Sigmoid colon (tissue), 7 donors: ENCODE data around the gene SLC10A3. TPM values are rescaled to one million over a fixed set of nuclear protein-coding genes. Genes with fewer than 3 reads are reported as not detected.
A peak's percentile ranks its signal among the peaks of the same experiment; 100 is the strongest.

Experiments
- DNase-seq: peaks from one replicate; pipeline ENCODE4 v3.0.0-alpha.2; 2019
- H3K27ac ChIP-seq, 4 donors: fragments of 200-600 bp; sonication (generic); one replicate each; pipeline ENCODE4 v1.5.1; 2016 to 2019; ENCODE audit warnings: mild to moderate bottlenecking in 1 of 4
- H3K27me3 ChIP-seq, 3 donors: fragments of 200-600 bp; sonication (generic); one replicate each; pipeline ENCODE4 v1.5.1; 2019; ENCODE audit warnings: mild to moderate bottlenecking in 1 of 3
- H3K36me3 ChIP-seq, 4 donors: fragments of 200-600 bp; sonication (generic); one replicate each; pipeline ENCODE4 v1.5.1; 2016 to 2019
- H3K4me1 ChIP-seq, 4 donors: fragments of 200-600 bp; sonication (generic); one replicate each; pipeline ENCODE4 v1.5.1; 2017 to 2019
- H3K4me3 ChIP-seq, 4 donors: fragments of 200-600 bp; sonication (generic); one replicate each; pipeline ENCODE4 v1.5.1; 2017 to 2019; ENCODE audit warnings: mild to moderate bottlenecking in 2 of 4, moderate library complexity in 1 of 4
- H3K9me3 ChIP-seq, 4 donors: fragments of 200-600 bp in 3 of 4; sonication (generic) in 3 of 4; one replicate each; pipeline versions ENCODE4 v1.5.1 to v1.6.1; 2013 to 2019
- CTCF ChIP-seq, 4 experiments: fragments of 450-650 bp in 3 of 4; fragments of 200-600 bp in 1 of 4; IDR thresholded peaks; one replicate each; pipeline ENCODE4 v1.5.1; 2016 to 2019; ENCODE audit warnings: antibody characterized with exemption in 4 of 4, mild to moderate bottlenecking in 3 of 4, moderate library complexity in 2 of 4
- EP300 ChIP-seq, 4 donors: sonication (generic); formaldehyde crosslinking; IDR thresholded peaks; one replicate each; pipeline ENCODE4 v1.6.1; 2017; ENCODE audit warnings: antibody characterized with exemption in 4 of 4
- POLR2A ChIP-seq, 2 donors: fragments of 450-650 bp; IDR thresholded peaks; one replicate each; pipeline ENCODE4 v1.6.1; 2016; ENCODE audit warnings: antibody characterized with exemption in 2 of 2, mild to moderate bottlenecking in 2 of 2, moderate library complexity in 2 of 2
- POLR2AphosphoS5 ChIP-seq, 4 donors: sonication (generic); formaldehyde crosslinking; IDR thresholded peaks; one replicate each; pipeline ENCODE4 v1.6.1; 2017; ENCODE audit warnings: antibody characterized with exemption in 4 of 4
- WGBS, 2 donors: extraction: QIAGEN DNeasy Blood & Tissue Kit; methylation state at CpG; one replicate each; pipeline ENCODE4 v1.1.7; 2013; 5-methylcytosine and 5-hydroxymethylcytosine counted together
- intact Hi-C: fragments of 100-400 bp; cut with DNase I; formaldehyde crosslinking; loops from one replicate; pipeline ENCODE4 v1.15.1; 2023
- polyA plus RNA-seq, 3 donors: library from polyadenylated mRNA; stranded (reverse); fragments of 200-250 nt; gene quantifications; one replicate each; pipeline ENCODE4 v1.2.3, GENCODE V29; 2013
- total RNA-seq, 4 donors: library from RNA; depleted of rRNA; stranded (reverse); fragments of >200 nt; gene quantifications; one replicate each; pipeline ENCODE4 v1.1.0, GENCODE V29; 2016
- donor health status: healthy with polysubstance abuse.
- donor health status: Bipolar disorder and iron deficiency.
- donor health status: healthy.

Gene SLC10A3
- total and polyA plus RNA-seq, 7 donors: 12.9 to 28.8 (median 18.6) TPM

- TF ChIP-seq EP300 (IDR thresholded peaks at IDR 0.05) (no peak), CTCF (IDR thresholded peaks at IDR 0.05) (no peak), POLR2A (IDR thresholded peaks at IDR 0.05) (no peak), POLR2AphosphoS5 (IDR thresholded peaks at IDR 0.05) (no peak)
- no peak overlapping the region for H3K4me3 ChIP-seq
- peaks cover 0 to 13% (median 6%) of the 10 kb centered on the region in 4 donors for H3K36me3 ChIP-seq
- H3K9me3 ChIP-seq: no peaks in the 10 kb centered on the region
- H3K27ac ChIP-seq: no peak overlapping the region
- peaks cover 0 to 5% (median 5%) of the 10 kb centered on the region in 4 donors for H3K4me1 ChIP-seq
- intact Hi-C loops: loop anchor here (5.0 kb wide), 1 partner anchor 45 kb away; the partner anchor contains the start of gene UBL4A
- DNase-seq: no peak
- no peaks in the 10 kb centered on the region for H3K27me3 ChIP-seq
- 95 to 97% methylated on average over 23 of the region's 23 CpGs for WGBS, 2 donors
Observed at GRCh38 chrX:154532690-154533089, 42.3 kb upstream of the SLC10A3 start.

- H3K9me3 ChIP-seq: no peaks in the 10 kb centered on the region
- peaks cover 0 to 15% (median 8%) of the 10 kb centered on the region in 4 donors for H3K4me1 ChIP-seq
- peaks cover 0 to 13% (median 6%) of the 10 kb centered on the region in 4 donors for H3K36me3 ChIP-seq
- 84% methylated on average over 16 of the region's 16 CpGs for WGBS, 2 donors
- TF ChIP-seq POLR2A (IDR thresholded peaks at IDR 0.05) (no peak), POLR2AphosphoS5 (IDR thresholded peaks at IDR 0.05) (no peak), EP300 (IDR thresholded peaks at IDR 0.05) (no peak), CTCF (IDR thresholded peaks at IDR 0.05) (no peak)
- intact Hi-C loops: loop anchor here (5.0 kb wide), 1 partner anchor 44 kb away; the partner anchor contains the start of gene UBL4A
- H3K27me3 ChIP-seq: no peaks in the 10 kb centered on the region
- no peak overlapping the region for H3K4me3 ChIP-seq
- no peak for DNase-seq
- peak overlapping the region in 1 of 4 donors; percentile 30 for H3K27ac ChIP-seq
Observed at GRCh38 chrX:154531626-154532025, 41.2 kb upstream of the SLC10A3 start.

- Histone ChIP-seq H3K9me3 (no peaks in the 10 kb centered on the region), H3K27ac (no peak overlapping the region), H3K36me3 (peaks cover 0 to 13% (median 5%) of the 10 kb centered on the region in 4 donors), H3K27me3 (no peaks in the 10 kb centered on the region), H3K4me1 (peaks cover 0 to 15% (median 8%) of the 10 kb centered on the region in 4 donors), H3K4me3 (no peak overlapping the region)
- WGBS, 2 donors: 73 to 90% methylated on average over 11 of the region's 11 CpGs
- intact Hi-C loops: loop anchor here (5.0 kb wide), 1 partner anchor 43 kb away; the partner anchor contains the start of gene UBL4A
- no peak for TF ChIP-seq POLR2A (IDR thresholded peaks at IDR 0.05)
- TF ChIP-seq CTCF (IDR thresholded peaks at IDR 0.05): no peak
- TF ChIP-seq POLR2AphosphoS5 (IDR thresholded peaks at IDR 0.05): no peak
- no peak for TF ChIP-seq EP300 (IDR thresholded peaks at IDR 0.05)
- no peak for DNase-seq
Observed at GRCh38 chrX:154530286-154530685, 39.9 kb upstream of the SLC10A3 start.

- DNase-seq: no peak
- TF ChIP-seq POLR2AphosphoS5 (IDR thresholded peaks at IDR 0.05): no peak
- TF ChIP-seq POLR2A (IDR thresholded peaks at IDR 0.05): no peak
- Histone ChIP-seq H3K27me3 (peaks cover 0 to 4% (median 0%) of the 10 kb centered on the region in 3 donors), H3K4me1 (peaks cover 0 to 11% (median 4%) of the 10 kb centered on the region in 4 donors), H3K9me3 (no peaks in the 10 kb centered on the region), H3K36me3 (peaks cover 0 to 13% (median 3%) of the 10 kb centered on the region in 4 donors), H3K27ac (no peak overlapping the region), H3K4me3 (no peak overlapping the region)
- intact Hi-C loops: no loop called here
- whole genome bisulfite sequencing, 2 donors: 91 to 93% methylated on average over 6 of the region's 6 CpGs
Observed at GRCh38 chrX:154529206-154529612, 38.8 kb upstream of the SLC10A3 start.

- peak overlapping the region; percentile 70 to 77 (median 75) for H3K27ac ChIP-seq
- no peaks in the 10 kb centered on the region for H3K9me3 ChIP-seq
- H3K36me3 ChIP-seq: no peaks in the 10 kb centered on the region
- peak; percentile 91 for DNase-seq
- H3K4me1 ChIP-seq: peaks cover 0 to 10% (median 4%) of the 10 kb centered on the region in 4 donors
- peak overlapping the region in 3 of 4 donors; percentile 29 to 39 (median 37) for H3K4me3 ChIP-seq
- intact Hi-C loops: no loop called here
- TF ChIP-seq CTCF (IDR thresholded peaks at IDR 0.05) (peak; percentile 6 to 53 (median 48)), POLR2AphosphoS5 (IDR thresholded peaks at IDR 0.05) (peak in 3 of 4 donors; percentile 31 to 43 (median 36)), EP300 (IDR thresholded peaks at IDR 0.05) (no peak)
- H3K27me3 ChIP-seq: peaks cover 0 to 4% (median 0%) of the 10 kb centered on the region in 3 donors
- WGBS, 2 donors: 4 to 6% methylated on average over 15 of the region's 15 CpGs
Observed at GRCh38 chrX:154526901-154527675, 36.7 kb upstream of the SLC10A3 start.
